ENCODE measurements around the gene TBPL1. TPM values are rescaled to one million over a fixed set of nuclear protein-coding genes. Genes with fewer than 3 reads are reported as not detected.

Gene TBPL1
- total RNA-seq, 1 donor from 2014 or later: 40.0 TPM

GRCh38 chr6:133969285-133969920 is 16.4 kb downstream of the TBPL1 start:
- DNase-seq (ENCODE audit: low spot score): no peak
- no peak overlapping the region for H3K27ac Mint-ChIP-seq (ENCODE audit: unreplicated experiment)
- no peak overlapping the region for H3K4me3 Mint-ChIP-seq (ENCODE audit: unreplicated experiment)
- TF ChIP-seq CTCF (IDR thresholded peaks at IDR 0.05; ENCODE audit: unreplicated experiment): no peak
- H3K36me3 Mint-ChIP-seq (ENCODE audit: low read depth, unreplicated experiment): no peaks in the 10 kb centered on the region
- H3K4me1 Mint-ChIP-seq (ENCODE audit: unreplicated experiment): peaks cover 3% of the 10 kb centered on the region
- H3K9me3 Mint-ChIP-seq (ENCODE audit: unreplicated experiment): no peaks in the 10 kb centered on the region
- no peaks in the 10 kb centered on the region for H3K27me3 Mint-ChIP-seq (ENCODE audit: unreplicated experiment)

GRCh38 chr6:133969921-133970295 is 16.9 kb downstream of the TBPL1 start:
- Mint-ChIP-seq H3K36me3 (ENCODE audit: low read depth, unreplicated experiment) (no peaks in the 10 kb centered on the region), H3K27ac (ENCODE audit: unreplicated experiment) (no peak overlapping the region), H3K4me3 (ENCODE audit: unreplicated experiment) (no peak overlapping the region), H3K27me3 (ENCODE audit: unreplicated experiment) (no peaks in the 10 kb centered on the region), H3K9me3 (ENCODE audit: unreplicated experiment) (no peaks in the 10 kb centered on the region), H3K4me1 (ENCODE audit: unreplicated experiment) (peaks cover 3% of the 10 kb centered on the region)
- no peak for DNase-seq (ENCODE audit: low spot score)
- TF ChIP-seq CTCF (IDR thresholded peaks at IDR 0.05; ENCODE audit: unreplicated experiment): no peak

- Mint-ChIP-seq H3K9me3 (ENCODE audit: unreplicated experiment) (no peaks in the 10 kb centered on the region), H3K4me1 (ENCODE audit: unreplicated experiment) (peaks cover 3% of the 10 kb centered on the region), H3K36me3 (ENCODE audit: low read depth, unreplicated experiment) (no peaks in the 10 kb centered on the region), H3K27ac (ENCODE audit: unreplicated experiment) (no peak overlapping the region), H3K27me3 (ENCODE audit: unreplicated experiment) (no peaks in the 10 kb centered on the region), H3K4me3 (ENCODE audit: unreplicated experiment) (no peak overlapping the region)
- no peak for DNase-seq (ENCODE audit: low spot score)
- no peak for TF ChIP-seq CTCF (IDR thresholded peaks at IDR 0.05; ENCODE audit: unreplicated experiment)
Measured at GRCh38 chr6:133971861-133972260, 18.8 kb downstream of the TBPL1 start.

GRCh38 chr6:133972388-133972787 is 19.4 kb downstream of the TBPL1 start:
- H3K27ac Mint-ChIP-seq (ENCODE audit: unreplicated experiment): no peak overlapping the region
- peaks cover 3% of the 10 kb centered on the region for H3K4me1 Mint-ChIP-seq (ENCODE audit: unreplicated experiment)
- H3K27me3 Mint-ChIP-seq (ENCODE audit: unreplicated experiment): no peaks in the 10 kb centered on the region
- H3K36me3 Mint-ChIP-seq (ENCODE audit: low read depth, unreplicated experiment): no peaks in the 10 kb centered on the region
- no peak for DNase-seq (ENCODE audit: low spot score)
- no peak for TF ChIP-seq CTCF (IDR thresholded peaks at IDR 0.05; ENCODE audit: unreplicated experiment)
- H3K9me3 Mint-ChIP-seq (ENCODE audit: unreplicated experiment): no peaks in the 10 kb centered on the region
- no peak overlapping the region for H3K4me3 Mint-ChIP-seq (ENCODE audit: unreplicated experiment)

- no peak for DNase-seq (ENCODE audit: low spot score)
Measured at GRCh38 chr6:133973109-133973971, 20.3 kb downstream of the TBPL1 start.

More at GRCh38 chr6:133973109-133973971, 20.3 kb downstream of the TBPL1 start:
- Mint-ChIP-seq H3K36me3 (ENCODE audit: low read depth, unreplicated experiment) (no peaks in the 10 kb centered on the region), H3K9me3 (ENCODE audit: unreplicated experiment) (no peaks in the 10 kb centered on the region), H3K27ac (ENCODE audit: unreplicated experiment) (peak overlapping the region; percentile 20), H3K4me3 (ENCODE audit: unreplicated experiment) (no peak overlapping the region), H3K27me3 (ENCODE audit: unreplicated experiment) (no peaks in the 10 kb centered on the region), H3K4me1 (ENCODE audit: unreplicated experiment) (peaks cover 3% of the 10 kb centered on the region)
- TF ChIP-seq CTCF (IDR thresholded peaks at IDR 0.05; ENCODE audit: unreplicated experiment): peak; percentile 87

All from endothelial cell (in vitro differentiated cells).